HepG2 (cell line): ENCODE results near the gene INO80E. TPM values are rescaled to one million over a fixed set of nuclear protein-coding genes. Genes with fewer than 3 reads are reported as not detected.

Experiments
- ATF1 ChIP-seq: IDR thresholded peaks from 2 replicates; pipeline ENCODE4 v1.6.1; 2016; ENCODE audit warnings: mild to moderate bottlenecking, control low read depth
- CHD2 ChIP-seq: IDR thresholded peaks from 2 replicates; pipeline ENCODE4 v1.6.1; 2011; ENCODE audit warnings: low read depth, low read length, improper control_type of control experiment
- FOXO1 ChIP-seq: sonication (generic); formaldehyde crosslinking; IDR thresholded peaks from 2 replicates; pipeline ENCODE4 v1.4.0; 2020; ENCODE audit warnings: missing genetic modification reagents
- HMGA1 ChIP-seq: sonication (generic); formaldehyde crosslinking; conservative IDR thresholded peaks from 2 replicates; pipeline ENCODE4 v1.4.0; 2020; ENCODE audit warnings: missing genetic modification reagents
- KDM5B ChIP-seq: sonication (generic); formaldehyde crosslinking; IDR thresholded peaks from 2 replicates; pipeline ENCODE4 v1.4.0; 2020; ENCODE audit warnings: missing genetic modification reagents, mild to moderate bottlenecking, borderline replicate concordance
- MIER2 ChIP-seq: IDR thresholded peaks from 2 replicates; pipeline ENCODE4 v1.6.1; 2016; ENCODE audit warnings: missing biosample characterization, missing genetic modification reagents
- PHF5A ChIP-seq: IDR thresholded peaks from one replicate; pipeline ENCODE4 v1.6.1; 2018; ENCODE audit warnings: low read depth, missing genetic modification reagents; ENCODE audit not compliant: unreplicated experiment
- RFX3 ChIP-seq: IDR thresholded peaks from 2 replicates; pipeline ENCODE4 v1.6.1; 2016; ENCODE audit warnings: missing biosample characterization, missing genetic modification reagents
- SMC3 ChIP-seq: IDR thresholded peaks from 2 replicates; pipeline ENCODE4 v1.6.1; 2011; ENCODE audit warnings: low read length, improper control_type of control experiment
- SOX6 ChIP-seq, 2 experiments: fragments of 450-650 bp in 1 of 2; sonication (generic) in 1 of 2; formaldehyde crosslinking in 1 of 2; IDR thresholded peaks; 2 replicates each; pipeline versions ENCODE4 v1.4.0 to v1.6.1; 2017 to 2020; ENCODE audit warnings: antibody characterized with exemption in 1 of 2, mild to moderate bottlenecking in 1 of 2, missing genetic modification reagents in 1 of 2
- TARDBP ChIP-seq: sonication (generic); formaldehyde crosslinking; IDR thresholded peaks from 2 replicates; pipeline ENCODE4 v1.8.0; 2022; ENCODE audit warnings: mild to moderate bottlenecking, missing genetic modification reagents
- XRCC5 ChIP-seq: fragments of 200-400 bp; formaldehyde crosslinking; optimal IDR thresholded peaks from 2 replicates; pipeline ENCODE3; 2017; ENCODE audit warnings: mild to moderate bottlenecking, low read length
- ZBTB20 ChIP-seq: sonication (generic); formaldehyde crosslinking; IDR thresholded peaks from 2 replicates; pipeline ENCODE4 v1.8.1; 2023; ENCODE audit warnings: missing genetic modification reagents, low read depth, mild to moderate bottlenecking, borderline replicate concordance
- ZBTB7B ChIP-seq: sonication (generic); formaldehyde crosslinking; IDR thresholded peaks from 2 replicates; pipeline ENCODE4 v1.4.0; 2020; ENCODE audit warnings: missing genetic modification reagents
- ZMYM4 ChIP-seq: sonication (generic); formaldehyde crosslinking; IDR thresholded peaks from 2 replicates; pipeline ENCODE4 v1.8.1; 2023; ENCODE audit warnings: mild to moderate bottlenecking, missing genetic modification reagents
- ZNF124 ChIP-seq: sonication (generic); formaldehyde crosslinking; IDR thresholded peaks from 2 replicates; pipeline ENCODE4 v1.4.0; 2020; ENCODE audit warnings: missing genetic modification reagents
- ZNF138 ChIP-seq: sonication (generic); formaldehyde crosslinking; IDR thresholded peaks from 2 replicates; pipeline ENCODE4 v1.5.0; 2020; ENCODE audit warnings: mild to moderate bottlenecking, low read depth, missing genetic modification reagents
- ZNF501 ChIP-seq: sonication (generic); formaldehyde crosslinking; IDR thresholded peaks from 2 replicates; pipeline ENCODE4 v1.5.1; 2020; ENCODE audit warnings: mild to moderate bottlenecking, moderate library complexity, missing genetic modification reagents
- ZNF572 ChIP-seq: sonication (generic); formaldehyde crosslinking; IDR thresholded peaks from 2 replicates; pipeline ENCODE4 v1.5.1; 2020; ENCODE audit warnings: mild to moderate bottlenecking, missing genetic modification reagents
- polyA plus RNA-seq, 8 experiments: library from polyadenylated mRNA; depleted of rRNA in 3 of 8; stranded (reverse) in 7 of 8; unstranded in 1 of 8; fragments of >200 nt; fragmentation: Illumina TruSeq in 4 of 8; extraction: Trizol in 4 of 8; gene quantifications; 2 replicates each; pipeline versions ENCODE4 v1.2.1 to v1.2.3, GENCODE V29; 2011 to 2016; ENCODE audit warnings: low read depth in 4 of 8, missing spikeins in 1 of 8, mixed read lengths in 1 of 8; ENCODE audit not compliant: insufficient read depth in 1 of 8
- total RNA-seq, 5 experiments: library from RNA; depleted of rRNA; stranded (reverse); fragments of >200 nt; fragmentation: Illumina TruSeq; extraction: Trizol; gene quantifications; 2 replicates each; pipeline ENCODE4 v1.2.3, GENCODE V29; 2016; ENCODE audit warnings: low read depth in 1 of 5
- TF ChIP-seq, protein P1 (sequence below): sonication (generic); formaldehyde crosslinking; IDR thresholded peaks from 2 replicates; pipeline ENCODE4 v1.5.1; 2020; ENCODE audit warnings: mild to moderate bottlenecking, missing genetic modification reagents
- TF ChIP-seq, protein P2 (sequence below): sonication (generic); formaldehyde crosslinking; IDR thresholded peaks from 2 replicates; pipeline ENCODE4 v1.5.1; 2020; ENCODE audit warnings: mild to moderate bottlenecking, moderate library complexity, missing genetic modification reagents
- TF ChIP-seq, protein P3 (sequence below): sonication (generic); formaldehyde crosslinking; IDR thresholded peaks from 2 replicates; pipeline ENCODE4 v1.4.0; 2020; ENCODE audit warnings: missing genetic modification reagents
- TF ChIP-seq, protein P4 (sequence below): sonication (generic); formaldehyde crosslinking; conservative IDR thresholded peaks from 2 replicates; pipeline ENCODE4 v1.8.0; 2022; ENCODE audit warnings: missing genetic modification reagents

Gene INO80E
- total and polyA plus RNA-seq, 2 of the 13 experiments (the other 11 are each of a cell fraction or from before 2014, with no cell fraction given), result 25.8 to 45.6 TPM

DNA sequence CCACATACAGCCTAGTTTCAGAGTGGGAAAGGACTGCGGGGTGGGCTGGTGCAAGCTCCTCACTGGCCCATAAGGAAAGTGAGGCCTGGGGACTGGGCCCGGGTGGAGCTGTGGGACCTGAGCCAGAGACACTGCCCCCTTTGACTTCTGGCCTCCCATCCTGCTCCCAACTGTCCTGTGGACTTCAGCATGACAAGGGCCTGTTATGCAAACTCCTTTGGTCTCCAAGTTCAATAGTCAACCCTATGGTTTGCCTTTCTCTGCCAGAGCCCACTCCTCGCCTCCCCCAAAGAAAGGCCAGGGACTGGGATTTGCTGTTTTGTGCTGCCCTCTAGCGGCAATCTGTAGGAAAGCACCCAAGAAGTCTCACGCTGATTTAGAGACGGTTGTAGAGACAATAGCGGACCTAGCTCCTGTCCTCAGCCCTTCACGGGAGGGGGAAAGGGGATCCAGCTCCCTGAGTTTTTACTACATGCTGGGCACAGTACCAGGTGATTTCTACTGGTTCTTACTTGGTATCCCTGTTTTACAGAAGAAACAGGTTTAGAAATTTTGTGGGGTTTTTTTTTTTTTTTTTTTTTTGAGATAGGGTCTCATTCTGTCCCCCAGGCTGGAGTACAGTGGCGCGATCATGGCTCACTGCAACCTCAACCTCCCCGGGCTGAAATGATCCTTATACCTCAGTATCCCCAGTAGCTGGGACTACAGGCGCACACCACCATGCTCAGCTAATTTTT is 36.2 kb downstream of the INO80E start (continued):
- peak; percentile 68; the same call in 1 of the 2 replicates for TF ChIP-seq ZNF124 (CRISPR knock-in tag)
- TF ChIP-seq ZMYM4 (CRISPR knock-in tag), result peak; percentile 22; the same call in 1 of the 2 replicates
- TF ChIP-seq, protein P1, sequence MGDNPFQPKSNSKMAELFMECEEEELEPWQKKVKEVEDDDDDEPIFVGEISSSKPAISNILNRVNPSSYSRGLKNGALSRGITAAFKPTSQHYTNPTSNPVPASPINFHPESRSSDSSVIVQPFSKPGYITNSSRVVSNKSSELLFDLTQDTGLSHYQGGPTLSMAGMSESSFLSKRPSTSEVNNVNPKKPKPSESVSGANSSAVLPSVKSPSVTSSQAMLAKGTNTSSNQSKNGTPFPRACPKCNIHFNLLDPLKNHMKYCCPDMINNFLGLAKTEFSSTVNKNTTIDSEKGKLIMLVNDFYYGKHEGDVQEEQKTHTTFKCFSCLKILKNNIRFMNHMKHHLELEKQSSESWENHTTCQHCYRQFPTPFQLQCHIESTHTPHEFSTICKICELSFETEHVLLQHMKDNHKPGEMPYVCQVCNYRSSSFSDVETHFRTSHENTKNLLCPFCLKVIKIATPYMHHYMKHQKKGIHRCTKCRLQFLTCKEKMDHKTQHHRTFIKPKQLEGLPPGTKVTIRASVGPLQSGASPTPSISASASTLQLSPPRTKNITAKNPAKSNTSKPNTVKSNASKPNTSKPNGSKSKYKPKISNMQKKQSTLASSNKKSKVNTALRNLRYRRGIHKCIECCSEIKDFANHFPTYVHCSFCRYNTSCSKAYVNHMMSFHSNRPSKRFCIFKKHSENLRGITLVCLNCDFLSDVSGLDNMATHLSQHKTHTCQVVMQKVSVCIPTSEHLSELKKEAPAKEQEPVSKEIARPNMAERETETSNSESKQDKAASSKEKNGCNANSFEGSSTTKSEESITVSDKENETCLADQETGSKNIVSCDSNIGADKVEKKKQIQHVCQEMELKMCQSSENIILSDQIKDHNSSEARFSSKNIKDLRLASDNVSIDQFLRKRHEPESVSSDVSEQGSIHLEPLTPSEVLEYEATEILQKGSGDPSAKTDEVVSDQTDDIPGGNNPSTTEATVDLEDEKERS (CRISPR knock-in tag), result 0 out of 2 replicates have a peak, but pooled peaks have one; percentile 37
- peak; percentile 87 for TF ChIP-seq SMC3
- no peak; the same call in 1 of the 2 replicates for TF ChIP-seq FOXO1 (CRISPR knock-in tag)
- TF ChIP-seq ZNF138 (CRISPR knock-in tag), result no peak
- TF ChIP-seq SOX6 (IDR thresholded peaks at IDR 0.05), result no peak
- peak; percentile 51; the same call in 1 of the 2 replicates for TF ChIP-seq SOX6 (CRISPR knock-in tag; IDR thresholded peaks at IDR 0.05)
- 0 out of 2 replicates have a peak, but pooled peaks have one; percentile 26 for TF ChIP-seq TARDBP
- no peak for TF ChIP-seq KDM5B (CRISPR knock-in tag)
- peak; percentile 70 for TF ChIP-seq XRCC5
- TF ChIP-seq ZNF572 (CRISPR knock-in tag), result 0 out of 2 replicates have a peak, but pooled peaks have one; percentile 49
- TF ChIP-seq MIER2 (CRISPR knock-in tag), result peak; percentile 89
- peak; percentile 44; the same call in 1 of the 2 replicates for TF ChIP-seq ZBTB7B (CRISPR knock-in tag)
- TF ChIP-seq, protein P2, sequence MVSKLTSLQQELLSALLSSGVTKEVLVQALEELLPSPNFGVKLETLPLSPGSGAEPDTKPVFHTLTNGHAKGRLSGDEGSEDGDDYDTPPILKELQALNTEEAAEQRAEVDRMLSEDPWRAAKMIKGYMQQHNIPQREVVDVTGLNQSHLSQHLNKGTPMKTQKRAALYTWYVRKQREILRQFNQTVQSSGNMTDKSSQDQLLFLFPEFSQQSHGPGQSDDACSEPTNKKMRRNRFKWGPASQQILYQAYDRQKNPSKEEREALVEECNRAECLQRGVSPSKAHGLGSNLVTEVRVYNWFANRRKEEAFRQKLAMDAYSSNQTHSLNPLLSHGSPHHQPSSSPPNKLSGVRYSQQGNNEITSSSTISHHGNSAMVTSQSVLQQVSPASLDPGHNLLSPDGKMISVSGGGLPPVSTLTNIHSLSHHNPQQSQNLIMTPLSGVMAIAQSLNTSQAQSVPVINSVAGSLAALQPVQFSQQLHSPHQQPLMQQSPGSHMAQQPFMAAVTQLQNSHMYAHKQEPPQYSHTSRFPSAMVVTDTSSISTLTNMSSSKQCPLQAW, result peak; percentile 81; the same call in 1 of the 2 replicates
- peak; percentile 38 for TF ChIP-seq PHF5A (CRISPR knock-in tag)
- TF ChIP-seq, protein P3, sequence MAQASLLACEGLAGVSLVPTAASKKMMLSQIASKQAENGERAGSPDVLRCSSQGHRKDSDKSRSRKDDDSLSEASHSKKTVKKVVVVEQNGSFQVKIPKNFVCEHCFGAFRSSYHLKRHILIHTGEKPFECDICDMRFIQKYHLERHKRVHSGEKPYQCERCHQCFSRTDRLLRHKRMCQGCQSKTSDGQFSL (CRISPR knock-in tag), result no peak
- peak; percentile 11; the same call in 1 of the 2 replicates for TF ChIP-seq CHD2
- TF ChIP-seq RFX3, result no peak
- TF ChIP-seq ZBTB20, result 0 out of 2 replicates have a peak, but pooled peaks have one; percentile 53
- TF ChIP-seq ATF1 (CRISPR knock-in tag), result no peak
- peak; percentile 43; the same call in 1 of the 2 replicates for TF ChIP-seq ZNF501 (CRISPR knock-in tag)
- no peak for TF ChIP-seq HMGA1 (CRISPR knock-in tag)
- TF ChIP-seq, protein P4, sequence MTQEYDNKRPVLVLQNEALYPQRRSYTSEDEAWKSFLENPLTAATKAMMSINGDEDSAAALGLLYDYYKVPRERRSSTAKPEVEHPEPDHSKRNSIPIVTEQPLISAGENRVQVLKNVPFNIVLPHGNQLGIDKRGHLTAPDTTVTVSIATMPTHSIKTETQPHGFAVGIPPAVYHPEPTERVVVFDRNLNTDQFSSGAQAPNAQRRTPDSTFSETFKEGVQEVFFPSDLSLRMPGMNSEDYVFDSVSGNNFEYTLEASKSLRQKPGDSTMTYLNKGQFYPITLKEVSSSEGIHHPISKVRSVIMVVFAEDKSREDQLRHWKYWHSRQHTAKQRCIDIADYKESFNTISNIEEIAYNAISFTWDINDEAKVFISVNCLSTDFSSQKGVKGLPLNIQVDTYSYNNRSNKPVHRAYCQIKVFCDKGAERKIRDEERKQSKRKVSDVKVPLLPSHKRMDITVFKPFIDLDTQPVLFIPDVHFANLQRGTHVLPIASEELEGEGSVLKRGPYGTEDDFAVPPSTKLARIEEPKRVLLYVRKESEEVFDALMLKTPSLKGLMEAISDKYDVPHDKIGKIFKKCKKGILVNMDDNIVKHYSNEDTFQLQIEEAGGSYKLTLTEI (CRISPR knock-in tag), result no peak
